H1 (cell line): ENCODE data around the gene INPP5J. TPM values are rescaled to one million over a fixed set of nuclear protein-coding genes. Genes with fewer than 3 reads are reported as not detected.

Experiments used
- CTCF ChIA-PET: fragments of 300-600 bp; sonication (Branson Sonifier 250); formaldehyde crosslinking; loops from one replicate; lab custom pipeline; 2021; ENCODE audit not compliant: partially characterized antibody; lab: Charles Lee
- POLR2A ChIA-PET: fragments of 300-600 bp; sonication (Branson Sonifier 250); formaldehyde crosslinking; loops from one replicate; lab custom pipeline; 2021; ENCODE audit warnings: inconsistent platforms; ENCODE audit not compliant: partially characterized antibody; lab: Charles Lee
- DNase-seq, 2 experiments: peaks; one replicate each; pipeline versions ENCODE4 v3.0.0 to v3.0.0-alpha.2; 2010 to 2022; ENCODE audit warnings: low spot score in 2 of 2, low read depth in 1 of 2, mixed read lengths in 1 of 2
- FAIRE-seq: peaks from 2 replicates; lab custom pipeline; 2011; peaks lifted over from hg19 to GRCh38; lab: Jason Lieb, UNC
- H2AFZ ChIP-seq: 2 replicates; pipeline ENCODE4 v1.8.1; 2012; ENCODE audit warnings: low read length, inconsistent platforms
- H2AK5ac ChIP-seq: 2 replicates; pipeline ENCODE4 v1.6.1; 2013; ENCODE audit warnings: low read depth, low read length
- H2BK120ac ChIP-seq: replicated peaks from 2 replicates; pipeline ENCODE3; 2013; ENCODE audit warnings: low read depth, low read length, inconsistent platforms
- H2BK12ac ChIP-seq: 2 replicates; pipeline ENCODE4 v1.6.1; 2013; ENCODE audit warnings: low read depth, low read length
- H2BK15ac ChIP-seq: 2 replicates; pipeline ENCODE4 v1.6.1; 2013; ENCODE audit warnings: low read length
- H2BK20ac ChIP-seq: 2 replicates; pipeline ENCODE4 v1.6.1; 2013; ENCODE audit warnings: low read length
- H2BK5ac ChIP-seq: 2 replicates; pipeline ENCODE4 v1.6.1; 2013; ENCODE audit warnings: low read depth, low read length
- H3K14ac ChIP-seq: 2 replicates; pipeline ENCODE4 v1.6.1; 2013; ENCODE audit warnings: inconsistent platforms; ENCODE audit not compliant: insufficient read length
- H3K18ac ChIP-seq: 2 replicates; pipeline ENCODE4 v1.6.1; 2013; ENCODE audit warnings: low read length; ENCODE audit errors: extremely low read depth
- H3K23ac ChIP-seq: 2 replicates; pipeline ENCODE4 v1.6.1; 2013; ENCODE audit warnings: inconsistent platforms; ENCODE audit not compliant: insufficient read length
- H3K23me2 ChIP-seq: 2 replicates; pipeline ENCODE4 v1.6.1; 2013; ENCODE audit warnings: low read depth, low read length
- H3K27ac ChIP-seq: 2 replicates; pipeline ENCODE4 v1.6.1; 2011; ENCODE audit warnings: low read depth, low read length, inconsistent platforms
- H3K27me3 ChIP-seq, 4 experiments: replicated peaks in 1 of 4; 1 replicate in 1 of 4; 2 replicates in 3 of 4; pipeline versions ENCODE4 v1.6.1 to v1.8.1; 2011 to 2013; ENCODE audit warnings: low read length in 3 of 4, mild to moderate bottlenecking in 3 of 4, inconsistent platforms in 2 of 4, mixed read lengths in 2 of 4, moderate library complexity in 1 of 4; ENCODE audit not compliant: control insufficient read depth in 3 of 4, insufficient read depth in 3 of 4; ENCODE audit errors: extremely low read depth in 1 of 4
- H3K36me3 ChIP-seq, 4 experiments: 2 replicates each; pipeline versions ENCODE4 v1.6.1 to v1.8.1; 2011 to 2013; ENCODE audit warnings: mild to moderate bottlenecking in 4 of 4, low read length in 3 of 4, moderate library complexity in 2 of 4, control low read depth in 1 of 4, inconsistent platforms in 1 of 4; ENCODE audit not compliant: insufficient read depth in 4 of 4, control insufficient read depth in 2 of 4
- H3K4ac ChIP-seq: replicated peaks from 2 replicates; pipeline ENCODE3; 2013; ENCODE audit warnings: low read length, low read depth, mixed read lengths, inconsistent platforms; ENCODE audit not compliant: insufficient read length
- H3K4me1 ChIP-seq, 4 experiments: replicated peaks in 1 of 4; 1 replicate in 1 of 4; 2 replicates in 3 of 4; pipeline versions ENCODE4 v1.6.1 to v1.8.1; 2011 to 2013; ENCODE audit warnings: low read length in 3 of 4, inconsistent platforms in 2 of 4, mixed read lengths in 1 of 4; ENCODE audit not compliant: insufficient read depth in 4 of 4, control insufficient read depth in 3 of 4
- H3K4me2 ChIP-seq, 2 experiments: 2 replicates each; pipeline versions ENCODE4 v1.6.1 to v1.8.1; 2011 to 2013; ENCODE audit warnings: low read depth in 2 of 2, low read length in 2 of 2, control low read depth in 1 of 2, inconsistent platforms in 1 of 2, mild to moderate bottlenecking in 1 of 2; ENCODE audit not compliant: insufficient read depth in 1 of 2
- H3K4me3 ChIP-seq, 4 experiments: fragments of 200-600, 300-600 bp in 1 of 4; sonication (generic), shearing (Covaris generic), sonication (Bioruptor Twin) in 1 of 4; 2 replicates each; pipeline versions ENCODE4 v1.5.1 to v1.8.1; 2011 to 2016; ENCODE audit warnings: low read length in 4 of 4, low read depth in 3 of 4, control low read depth in 2 of 4, inconsistent platforms in 2 of 4, mild to moderate bottlenecking in 2 of 4, mixed read lengths in 1 of 4, moderate library complexity in 1 of 4; ENCODE audit not compliant: insufficient read depth in 2 of 4; ENCODE audit errors: extremely low read depth in 1 of 4
- H3K56ac ChIP-seq: replicated peaks from 2 replicates; pipeline ENCODE3; 2013; ENCODE audit warnings: low read depth, mild to moderate bottlenecking, mixed read lengths, low read length, inconsistent platforms; ENCODE audit not compliant: insufficient read length
- H3K79me1 ChIP-seq: 2 replicates; pipeline ENCODE4 v1.6.1; 2013; ENCODE audit warnings: low read depth, low read length, control low read depth
- H3K79me2 ChIP-seq, 2 experiments: 2 replicates each; pipeline versions ENCODE4 v1.6.1 to v1.8.1; 2012 to 2013; ENCODE audit warnings: low read length in 2 of 2, mild to moderate bottlenecking in 2 of 2, inconsistent platforms in 1 of 2; ENCODE audit not compliant: insufficient read depth in 2 of 2, control insufficient read depth in 1 of 2
- H3K9ac ChIP-seq, 4 experiments: replicated peaks in 1 of 4; 1 replicate in 1 of 4; 2 replicates in 3 of 4; pipeline versions ENCODE4 v1.6.1 to v1.8.1; 2011 to 2013; ENCODE audit warnings: low read depth in 3 of 4, low read length in 3 of 4, control low read depth in 2 of 4, mild to moderate bottlenecking in 2 of 4, moderate library complexity in 2 of 4, inconsistent platforms in 1 of 4; ENCODE audit errors: extremely low read depth in 1 of 4
- H3K9me3 ChIP-seq, 2 experiments: 2 replicates each; pipeline versions ENCODE4 v1.6.1 to v1.8.1; 2012 to 2013; ENCODE audit warnings: mild to moderate bottlenecking in 2 of 2, moderate library complexity in 2 of 2, control low read depth in 1 of 2, inconsistent platforms in 1 of 2, low read depth in 1 of 2, low read length in 1 of 2, mixed read lengths in 1 of 2; ENCODE audit not compliant: insufficient read depth in 2 of 2
- H4K20me1 ChIP-seq, 2 experiments: replicated peaks in 1 of 2; 2 replicates each; pipeline versions ENCODE3 to v1.8.1; 2011 to 2013; ENCODE audit warnings: inconsistent platforms in 2 of 2, low read length in 2 of 2, mild to moderate bottlenecking in 1 of 2; ENCODE audit not compliant: insufficient read depth in 2 of 2, control insufficient read depth in 1 of 2
- H4K5ac ChIP-seq: 2 replicates; pipeline ENCODE4 v1.6.1; 2013; ENCODE audit warnings: low read length, low read depth, mixed read lengths, inconsistent platforms; ENCODE audit not compliant: insufficient read length
- H4K8ac ChIP-seq: 2 replicates; pipeline ENCODE4 v1.8.0; 2013; ENCODE audit warnings: mild to moderate bottlenecking, moderate library complexity, low read length, inconsistent platforms; ENCODE audit not compliant: insufficient read depth; ENCODE audit errors: extremely low read depth
- H4K91ac ChIP-seq: replicated peaks from 2 replicates; pipeline ENCODE3; 2013; ENCODE audit warnings: low read length, mixed read lengths, inconsistent platforms; ENCODE audit not compliant: insufficient read length
- RAD21 ChIP-seq, 2 experiments: IDR thresholded peaks in 1 of 2; conservative IDR thresholded peaks in 1 of 2; 2 replicates each; pipeline ENCODE4 v1.6.1; 2011; ENCODE audit warnings: low read depth in 2 of 2, low read length in 2 of 2, improper control_type of control experiment in 1 of 2, inconsistent platforms in 1 of 2, mild to moderate bottlenecking in 1 of 2, moderate library complexity in 1 of 2
- SP1 ChIP-seq: IDR thresholded peaks from 2 replicates; pipeline ENCODE4 v1.6.1; 2011; ENCODE audit warnings: low read depth, low read length
- WGBS, 2 experiments: shearing (Covaris generic) in 1 of 2; methylation state at CpG; one replicate each; pipeline versions ENCODE4 v1.1.6 to v1.1.7; 2013 to 2015; ENCODE audit warnings: low lambda C conversion rate in 2 of 2, mixed read lengths in 2 of 2, inconsistent platforms in 1 of 2, low coverage in 1 of 2, missing lambda C conversion rate in 1 of 2; ENCODE audit not compliant: insufficient replicate concordance in 2 of 2, insufficient coverage in 1 of 2, insufficient read length in 1 of 2; ENCODE audit errors: extremely low coverage in 1 of 2, missing lambda C conversion rate in 1 of 2; 5-methylcytosine and 5-hydroxymethylcytosine counted together
- polyA plus RNA-seq, 7 experiments: library from polyadenylated mRNA; depleted of rRNA in 3 of 7; stranded (reverse) in 5 of 7; unstranded in 2 of 7; fragments of >200 nt in 5 of 7; fragments of 200-250 nt in 2 of 7; gene quantifications; 1 replicate in 5 of 7; 2 replicates in 1 of 7; 4 replicates in 1 of 7; pipeline versions ENCODE4 v1.2.1 to v1.2.3, GENCODE V29; 2011 to 2013; ENCODE audit warnings: missing spikeins in 2 of 7, mixed read lengths in 2 of 7
- total RNA-seq: library from RNA; stranded (reverse); fragmentation: NEBNext Ultra II Directional; extraction: Animal tissue kit (Norgen Biotek cat#: 25700); gene quantifications from 2 replicates; pipeline ENCODE4 v1.2.1, GENCODE V29; 2021

The INPP5J gene
- total and polyA plus RNA-seq, 2 of the 8 experiments (the other 6 are each of a cell fraction or from before 2014, with no cell fraction given), result 5.4 to 6.0 TPM

DNA sequence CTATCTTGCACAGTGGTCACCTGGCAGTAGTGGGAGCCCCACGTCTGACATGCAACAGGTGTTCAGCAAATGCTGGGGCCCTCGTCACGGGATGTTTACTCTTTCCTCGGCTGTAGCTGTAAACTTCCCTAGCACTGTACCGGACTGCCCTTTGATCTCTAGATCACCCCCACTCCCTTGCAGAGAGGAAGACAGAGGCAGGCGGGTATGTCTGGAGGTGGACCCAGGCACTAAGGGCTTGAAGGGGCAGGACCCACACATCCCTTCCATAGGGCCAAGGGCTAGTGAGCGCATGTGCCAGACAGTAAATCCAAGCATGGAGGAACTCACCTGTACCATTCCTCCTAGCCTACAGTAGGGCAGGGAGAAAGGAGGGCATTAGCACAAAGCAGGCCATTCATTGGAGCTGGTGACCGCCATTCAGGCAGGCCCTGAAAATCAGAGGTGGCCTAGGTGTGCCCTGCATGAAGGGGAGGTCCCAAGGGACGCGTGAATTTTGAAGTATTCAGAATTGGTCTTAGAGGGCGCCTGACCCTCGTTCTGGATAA is 43.6 kb upstream of the INPP5J start:
- TF ChIP-seq RAD21 (IDR thresholded peaks at IDR 0.05 in 1 of 2, conservative IDR thresholded peaks at IDR 0.05 in 1 of 2; ENCODE audit: low read depth in 2 of 2, low read length in 2 of 2), result no peak
- TF ChIP-seq SP1, result 0 out of 2 replicates have a peak, but pooled peaks have one; percentile 44
- Histone ChIP-seq H2BK120ac (no peak overlapping the region), H2BK5ac (peak overlapping the region; percentile 41; the same call in 1 of the 2 replicates), H3K18ac (no peak overlapping the region), H3K27me3 (peaks cover 0 to 5% (median 2%) of the 10 kb centered on the region in 4 experiments; a peak in 3 of 7 replicates), H3K56ac (no peak overlapping the region), H3K23ac (no peak overlapping the region), H4K20me1 (peaks cover 3 to 7% of the 10 kb centered on the region in 2 experiments), H3K23me2 (peaks cover 10% of the 10 kb centered on the region), H4K8ac (no peak overlapping the region), H2AK5ac (no peak overlapping the region), H2AFZ (no peak overlapping the region), H3K79me2 (peaks cover 0 to 6% of the 10 kb centered on the region in 2 experiments; a peak in 1 of 4 replicates), H3K4me1 (peaks cover 0 to 23% (median 11%) of the 10 kb centered on the region in 4 experiments; a peak in 6 of 7 replicates), H3K79me1 (no peaks in the 10 kb centered on the region; the same call in 1 of the 2 replicates), H3K9ac (no peak overlapping the region), H2BK20ac (no peak overlapping the region), H3K4me2 (no peak overlapping the region), H3K4me3 (no peak overlapping the region), H3K36me3 (no peaks in the 10 kb centered on the region), H4K91ac (no peak overlapping the region), H3K9me3 (no peaks in the 10 kb centered on the region), H2BK12ac (no peak overlapping the region), H4K5ac (no peak overlapping the region), H3K4ac (no peak overlapping the region), H3K14ac (no peak overlapping the region), H2BK15ac (no peak overlapping the region; the same call in 1 of the 2 replicates), H3K27ac (no peak overlapping the region)
- ChIA-PET POLR2A (interaction anchor here (1.0 to 12.2 kb wide), 5 partner anchors 15 to 109 kb away, joined by 3 to 220 read pairs (median 3); partner anchors contain the start of genes MORC2 and TUG1), CTCF (interaction anchor here (0.7 to 13.3 kb wide), 6 partner anchors 9 to 655 kb away, joined by 3 to 207 read pairs (median 4); partner anchors contain the start of gene SELENOM)
- 88% methylated on average over 12 of the region's 12 CpGs; no CpG with 5 or more reads in 1 of the 2 experiments for WGBS, 2 experiments
- DNase-seq (peak in 1 of 2 experiments; percentile 74), FAIRE-seq (no peak)
